ENCODE results near the gene CCDC13. TPM values are rescaled to one million over a fixed set of nuclear protein-coding genes. Genes with fewer than 3 reads are reported as not detected.

CCDC13 gene
- total and polyA plus RNA-seq, 4 donors, result 1.9 to 7.6 (median 3.2) TPM

DNA sequence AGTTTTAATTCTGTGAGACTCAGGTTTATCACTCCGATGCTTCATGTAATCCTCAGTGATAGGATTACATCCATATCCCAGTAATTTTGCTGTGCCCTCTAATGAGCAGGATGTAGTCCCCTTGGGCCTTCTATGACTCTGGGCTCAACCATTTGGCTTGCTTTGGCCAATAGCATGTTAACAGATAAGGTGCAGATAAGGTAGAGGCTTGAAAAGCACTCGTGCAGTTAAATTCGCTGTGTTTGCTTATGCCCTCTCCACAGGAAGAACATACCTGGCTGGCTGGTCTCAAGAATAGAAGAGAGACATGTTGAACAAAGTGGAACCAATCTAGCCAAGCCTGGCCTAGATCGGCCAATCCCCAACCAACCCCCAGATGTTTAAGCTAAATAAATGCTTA lies 20.1 kb downstream of the CCDC13 start:
- ATAC-seq (ENCODE audit: insufficient read depth, low FRiP score) (no peak), DNase-seq (peak in 1 of 3 donors; percentile 39)
- Histone ChIP-seq H3K9ac (ENCODE audit: insufficient read depth in 1 of 2, low read length in 2 of 2) (no peak overlapping the region), H3K4me3 (no peak overlapping the region), H3K36me3 (ENCODE audit: control insufficient read depth in 4 of 4, insufficient read depth in 4 of 4, low read length in 4 of 4) (no peaks in the 10 kb centered on the region), H3K27ac (ENCODE audit: low read depth in 1 of 2, low read length in 1 of 2) (no peak overlapping the region), H3K9me3 (ENCODE audit: control insufficient read depth in 4 of 4, insufficient read depth in 3 of 4, low read length in 3 of 4) (no peaks in the 10 kb centered on the region), H3K4me1 (ENCODE audit: control insufficient read depth in 5 of 5, insufficient read depth in 5 of 5, low read length in 5 of 5) (no peaks in the 10 kb centered on the region), H3K27me3 (ENCODE audit: control insufficient read depth in 3 of 3, insufficient read depth in 3 of 3, low read length in 2 of 3) (no peaks in the 10 kb centered on the region)
- WGBS, 2 donors, result 77 to 91% methylated on average over 4 of the region's 4 CpGs
- no peak for TF ChIP-seq CTCF (IDR thresholded peaks at IDR 0.05; ENCODE audit: control extremely low read depth, extremely low read depth)

GRCh38 chr3:42752441-42752840 lies 20.6 kb downstream of the CCDC13 start:
- Histone ChIP-seq H3K27ac (ENCODE audit: low read depth in 1 of 2, low read length in 1 of 2) (no peak overlapping the region), H3K9ac (ENCODE audit: insufficient read depth in 1 of 2, low read length in 2 of 2) (no peak overlapping the region), H3K4me1 (ENCODE audit: control insufficient read depth in 5 of 5, insufficient read depth in 5 of 5, low read length in 5 of 5) (peaks cover 0 to under 1% (median 0%) of the 10 kb centered on the region in 5 donors), H3K27me3 (ENCODE audit: control insufficient read depth in 3 of 3, insufficient read depth in 3 of 3, low read length in 2 of 3) (no peaks in the 10 kb centered on the region), H3K9me3 (ENCODE audit: control insufficient read depth in 4 of 4, insufficient read depth in 3 of 4, low read length in 3 of 4) (no peaks in the 10 kb centered on the region), H3K4me3 (no peak overlapping the region), H3K36me3 (ENCODE audit: control insufficient read depth in 4 of 4, insufficient read depth in 4 of 4, low read length in 4 of 4) (no peaks in the 10 kb centered on the region)
- ATAC-seq (ENCODE audit: insufficient read depth, low FRiP score) (no peak), DNase-seq (no peak)
- TF ChIP-seq CTCF (IDR thresholded peaks at IDR 0.05; ENCODE audit: control extremely low read depth, extremely low read depth), result no peak
- 97% methylated on average over 9 of the region's 9 CpGs for WGBS, 2 donors

- Histone ChIP-seq H3K27ac (ENCODE audit: low read depth in 1 of 2, low read length in 1 of 2) (no peak overlapping the region), H3K9me3 (ENCODE audit: control insufficient read depth in 4 of 4, insufficient read depth in 3 of 4, low read length in 3 of 4) (no peaks in the 10 kb centered on the region), H3K9ac (ENCODE audit: insufficient read depth in 1 of 2, low read length in 2 of 2) (no peak overlapping the region), H3K4me3 (no peak overlapping the region), H3K27me3 (ENCODE audit: control insufficient read depth in 3 of 3, insufficient read depth in 3 of 3, low read length in 2 of 3) (no peaks in the 10 kb centered on the region), H3K36me3 (ENCODE audit: control insufficient read depth in 4 of 4, insufficient read depth in 4 of 4, low read length in 4 of 4) (no peaks in the 10 kb centered on the region), H3K4me1 (ENCODE audit: control insufficient read depth in 5 of 5, insufficient read depth in 5 of 5, low read length in 5 of 5) (peaks cover 0 to 8% (median 4%) of the 10 kb centered on the region in 5 donors)
- no peak for ATAC-seq (ENCODE audit: insufficient read depth, low FRiP score)
- 61 to 72% methylated on average over 9 of the region's 9 CpGs for WGBS, 2 donors
- peak in 2 of 3 donors; percentile 39 to 48 for DNase-seq
- TF ChIP-seq CTCF (IDR thresholded peaks at IDR 0.05; ENCODE audit: control extremely low read depth, extremely low read depth), result no peak
Measured at GRCh38 chr3:42751609-42752008, 21.4 kb downstream of the CCDC13 start.

DNA sequence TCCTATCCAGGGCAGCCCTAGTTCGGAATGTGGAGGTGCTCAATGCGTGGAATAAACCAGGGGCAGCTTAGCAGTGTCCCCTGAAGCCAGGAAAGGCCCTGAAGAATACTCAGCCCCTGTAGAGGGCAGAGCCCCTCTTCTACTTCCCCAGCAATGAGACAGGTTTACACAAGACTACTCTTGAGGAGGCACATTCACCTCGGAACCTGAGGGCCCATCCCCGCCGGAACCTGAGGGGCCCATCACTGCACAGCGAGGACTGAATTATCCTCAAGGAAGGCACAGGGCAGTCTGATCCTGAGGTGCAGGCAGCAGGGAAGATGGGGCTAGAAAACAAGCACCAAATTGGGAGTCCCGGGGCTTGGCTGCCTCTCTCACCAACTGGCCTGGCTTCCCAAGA lies 22.2 kb downstream of the CCDC13 start:
- Histone ChIP-seq H3K9ac (ENCODE audit: insufficient read depth in 1 of 2, low read length in 2 of 2) (no peak overlapping the region), H3K27me3 (ENCODE audit: control insufficient read depth in 3 of 3, insufficient read depth in 3 of 3, low read length in 2 of 3) (no peaks in the 10 kb centered on the region), H3K27ac (ENCODE audit: low read depth in 1 of 2, low read length in 1 of 2) (no peak overlapping the region), H3K4me1 (ENCODE audit: control insufficient read depth in 5 of 5, insufficient read depth in 5 of 5, low read length in 5 of 5) (peaks cover 0 to 15% (median 9%) of the 10 kb centered on the region in 5 donors), H3K36me3 (ENCODE audit: control insufficient read depth in 4 of 4, insufficient read depth in 4 of 4, low read length in 4 of 4) (no peaks in the 10 kb centered on the region), H3K4me3 (no peak overlapping the region), H3K9me3 (ENCODE audit: control insufficient read depth in 4 of 4, insufficient read depth in 3 of 4, low read length in 3 of 4) (no peaks in the 10 kb centered on the region)
- DNase-seq, result no peak
- no peak for TF ChIP-seq CTCF (IDR thresholded peaks at IDR 0.05; ENCODE audit: control extremely low read depth, extremely low read depth)
- ATAC-seq (ENCODE audit: insufficient read depth, low FRiP score), result no peak
- WGBS, 2 donors, result 93 to 94% methylated on average over 7 of the region's 7 CpGs
